K562 (cell line): ENCODE measurements around the gene PLXNA2. TPM values are rescaled to one million over a fixed set of nuclear protein-coding genes. Genes with fewer than 3 reads are reported as not detected.

Experiments used
- ATAC-seq: fragments of 200-7000 bp; cut with Tn5 transposase; 3 replicates; pipeline ENCODE4 v1.9.1; 2020; ENCODE audit warnings: moderate library complexity
- BruUV-seq: library from RNA; stranded (reverse); fragments of 400-500 nt; replicated peaks from 2 replicates; lab custom pipeline; 2021; lab: Mats Ljungman, UMichigan
- CTCF ChIA-PET: fragments of 300-600 bp; formaldehyde crosslinking; extraction: SDS; loops from one replicate; lab custom pipeline; 2021; ENCODE audit warnings: low intra/inter-chr PET ratio; lab: Yijun Ruan, JAX
- POLR2A ChIA-PET: fragments of 300-600, 350-650 bp; sonication (Branson Sonifier 250); formaldehyde crosslinking; extraction: SDS; loops from one replicate; lab custom pipeline; 2021; ENCODE audit warnings: antibody characterized with exemption, inconsistent platforms; lab: Yijun Ruan, JAX
- DNase-seq, 4 experiments: peaks; one replicate each; pipeline versions ENCODE4 v3.0.0 to v3.0.0-alpha.2; 2011 to 2018; ENCODE audit warnings: low spot score in 3 of 4, mixed read lengths in 3 of 4; ENCODE audit errors: extremely low read depth in 1 of 4
- FAIRE-seq: peaks from 2 replicates; lab custom pipeline; 2011; peaks lifted over from hg19 to GRCh38; lab: Jason Lieb, UNC
- H2AFZ ChIP-seq: 2 replicates; pipeline ENCODE4 v1.6.0; 2011; ENCODE audit warnings: low read depth, low read length, control low read depth, inconsistent platforms
- H3K27ac ChIP-seq: fragments of 200-600 bp; 3 replicates; pipeline ENCODE4 v1.8.0; 2011; ENCODE audit warnings: low read depth, mild to moderate bottlenecking, control low read depth, inconsistent platforms, low read length, moderate library complexity, mixed read lengths; ENCODE audit errors: extremely low read depth
- H3K27me3 ChIP-seq, 2 experiments: fragments of 300-600 bp in 1 of 2; 2 replicates in 1 of 2; 3 replicates in 1 of 2; pipeline versions ENCODE4 v1.6.0 to v1.8.0; 2011; ENCODE audit warnings: inconsistent platforms in 2 of 2, low read length in 2 of 2, mild to moderate bottlenecking in 1 of 2, mixed read lengths in 1 of 2, moderate library complexity in 1 of 2; ENCODE audit not compliant: control insufficient read depth in 2 of 2, insufficient read depth in 2 of 2
- H3K36me3 ChIP-seq: fragments of 300-600 bp; 3 replicates; pipeline ENCODE4 v1.8.0; 2011; ENCODE audit warnings: mild to moderate bottlenecking, low read length, inconsistent platforms; ENCODE audit not compliant: control insufficient read depth, insufficient read depth
- H3K4me1 ChIP-seq, 2 experiments: fragments of 200-600 bp in 1 of 2; replicated peaks in 1 of 2; 2 replicates in 1 of 2; 3 replicates in 1 of 2; pipeline versions ENCODE4 v1.5.1 to v1.8.0; 2011; ENCODE audit warnings: inconsistent platforms in 2 of 2, low read length in 2 of 2, mild to moderate bottlenecking in 1 of 2, mixed read lengths in 1 of 2, moderate library complexity in 1 of 2; ENCODE audit not compliant: control insufficient read depth in 2 of 2, insufficient read depth in 2 of 2
- H3K4me2 ChIP-seq: 2 replicates; pipeline ENCODE4 v1.6.1; 2011; ENCODE audit warnings: low read length, control low read depth, inconsistent platforms, mixed read lengths; ENCODE audit not compliant: insufficient read depth
- H3K4me3 ChIP-seq: fragments of 200-600 bp; sonication (generic), shearing (Covaris generic); 2 replicates; pipeline ENCODE4 v1.5.1; 2016; ENCODE audit warnings: control low read depth, inconsistent platforms
- H3K79me2 ChIP-seq: fragments of 200-600 bp; 3 replicates; pipeline ENCODE4 v1.8.0; 2011; ENCODE audit warnings: low read length, inconsistent platforms; ENCODE audit not compliant: control insufficient read depth, insufficient read depth
- H3K9ac ChIP-seq, 2 experiments: 2 replicates each; pipeline versions ENCODE4 v1.6.0 to v1.6.1; 2011; ENCODE audit warnings: low read depth in 2 of 2, low read length in 2 of 2, control low read depth in 1 of 2, inconsistent platforms in 1 of 2, mild to moderate bottlenecking in 1 of 2, mixed read lengths in 1 of 2; ENCODE audit not compliant: insufficient read depth in 1 of 2
- H3K9me1 ChIP-seq: one replicate; pipeline ENCODE4 v1.6.0; 2011; ENCODE audit warnings: inconsistent platforms, mild to moderate bottlenecking, low read length, moderate library complexity; ENCODE audit not compliant: control insufficient read depth, insufficient read depth
- H3K9me3 ChIP-seq: replicated peaks from 2 replicates; pipeline ENCODE4 v1.5.1; 2011; ENCODE audit warnings: low read depth, low read length, inconsistent platforms; ENCODE audit not compliant: control insufficient read depth, insufficient read depth
- H4K20me1 ChIP-seq: replicated peaks from 2 replicates; pipeline ENCODE4 v1.6.1; 2011; ENCODE audit warnings: low read length, inconsistent platforms, mixed read lengths; ENCODE audit not compliant: control insufficient read depth, insufficient read depth
- BRD4 ChIP-seq: fragments of 200-600 bp; sonication (generic); IDR thresholded peaks from 2 replicates; pipeline ENCODE4 v1.6.1; 2017; ENCODE audit warnings: inconsistent platforms
- FOS ChIP-seq: IDR thresholded peaks from 3 replicates; pipeline ENCODE4 v1.6.1; 2011; ENCODE audit not compliant: insufficient read length; ENCODE audit errors: extremely low read depth
- HDAC1 ChIP-seq, 2 experiments: fragments of 450-650 bp; IDR thresholded peaks; 2 replicates each; pipeline ENCODE4 v1.6.1; 2016 to 2017; ENCODE audit warnings: inconsistent platforms in 1 of 2, mild to moderate bottlenecking in 1 of 2, moderate library complexity in 1 of 2
- HMG20A ChIP-seq: fragments of 450-650 bp; formaldehyde crosslinking; conservative IDR thresholded peaks from 2 replicates; pipeline ENCODE4 v1.4.0; 2020; ENCODE audit warnings: mild to moderate bottlenecking, mixed read lengths
- KLF13 ChIP-seq: fragments of 450-650 bp; IDR thresholded peaks from 2 replicates; pipeline ENCODE4 v1.6.1; 2016; ENCODE audit warnings: missing genetic modification characterization, low read depth, mild to moderate bottlenecking, missing compliant biosample characterization, moderate library complexity, borderline replicate concordance
- NR2C1 ChIP-seq, 2 experiments: fragments of 450-650 bp; IDR thresholded peaks; 2 replicates each; pipeline ENCODE4 v1.6.1; 2017; ENCODE audit warnings: mild to moderate bottlenecking in 2 of 2, antibody characterized with exemption in 1 of 2, inconsistent platforms in 1 of 2, missing compliant biosample characterization in 1 of 2, missing genetic modification characterization in 1 of 2
- POLR2AphosphoS5 ChIP-seq: IDR thresholded peaks from 2 replicates; pipeline ENCODE4 v1.6.1; 2011; ENCODE audit warnings: mild to moderate bottlenecking, low read depth, low read length, moderate library complexity; ENCODE audit not compliant: control insufficient read depth, insufficient read depth
- PYGO2 ChIP-seq: fragments of 450-650 bp; IDR thresholded peaks from 2 replicates; pipeline ENCODE4 v1.6.1; 2016; ENCODE audit warnings: mild to moderate bottlenecking, missing genetic modification characterization, moderate library complexity, missing compliant biosample characterization
- ZBTB7A ChIP-seq: IDR thresholded peaks from 2 replicates; pipeline ENCODE4 v1.6.1; 2011; ENCODE audit warnings: low read depth, mild to moderate bottlenecking, low read length, moderate library complexity, borderline replicate concordance; ENCODE audit not compliant: control insufficient read depth
- ZNF436 ChIP-seq: fragments of 250-450, 450-650 bp; sonication (Bioruptor Pico); formaldehyde crosslinking; IDR thresholded peaks from 2 replicates; pipeline ENCODE4 v1.7.0; 2020; ENCODE audit warnings: mild to moderate bottlenecking
- ZNF57 ChIP-seq: fragments of 450-650 bp; formaldehyde crosslinking; IDR thresholded peaks from 2 replicates; pipeline ENCODE4 v1.4.0; 2020; ENCODE audit warnings: mild to moderate bottlenecking, moderate library complexity
- ZNF780A ChIP-seq: fragments of 250-450 bp; sonication (Bioruptor Pico); IDR thresholded peaks from 2 replicates; pipeline ENCODE4 v1.5.0; 2021; ENCODE audit warnings: mild to moderate bottlenecking
- ZSCAN29 ChIP-seq: fragments of 450-650 bp; IDR thresholded peaks from 2 replicates; pipeline ENCODE4 v1.6.1; 2017
- WGBS: fragments of 100-300 bp; shearing (Covaris generic); methylation state at CpG from one replicate; pipeline ENCODE4 v1.1.6; 2016; ENCODE audit warnings: low coverage, mixed read lengths; ENCODE audit not compliant: insufficient coverage; ENCODE audit errors: missing lambda C conversion rate; 5-methylcytosine and 5-hydroxymethylcytosine counted together
- in situ Hi-C: fragments of 300-500 bp; cut with MboI; formaldehyde crosslinking; loops from 4 replicates; pipeline ENCODE4 v1.15.0; 2018; ENCODE audit warnings: inconsistent platforms, mixed read lengths
- intact Hi-C: fragments of 100-400 bp; cut with micrococcal nuclease; formaldehyde crosslinking; loops from 2 replicates; pipeline ENCODE4 v1.14.2; 2022
- polyA plus RNA-seq, 8 experiments: library from polyadenylated mRNA; depleted of rRNA in 4 of 8; stranded (reverse) in 5 of 8; unstranded in 3 of 8; fragments of >200 nt; fragmentation: Nextera tagmentation in 2 of 8; fragmentation: Illumina TruSeq in 1 of 8; extraction: Ambion mirVana in 2 of 8; extraction: Trizol in 1 of 8; gene quantifications; 2 replicates each; pipeline versions ENCODE4 v1.2.1 to v1.2.3, GENCODE V29; 2011 to 2014; ENCODE audit warnings: inconsistent platforms in 1 of 8, missing spikeins in 1 of 8
- total RNA-seq, 7 experiments: library from RNA; depleted of rRNA in 6 of 7; stranded (reverse); fragments of >200 nt in 6 of 7; fragmentation: Illumina TruSeq in 2 of 7; extraction: Trizol in 2 of 7; gene quantifications; 2 replicates each; pipeline versions ENCODE4 v1.2.1 to v1.2.3, GENCODE V29; 2011 to 2021; ENCODE audit warnings: low replicate concordance in 1 of 7
- TF ChIP-seq, protein P1 (sequence below): fragments of 200-800 bp; sonication (Bioruptor generic); IDR thresholded peaks from 2 replicates; pipeline ENCODE4 v1.6.1; 2016; ENCODE audit warnings: missing genetic modification characterization, missing compliant biosample characterization
- TF ChIP-seq, protein P2 (sequence below): fragments of 250-450 bp; sonication (Bioruptor Pico); IDR thresholded peaks from 2 replicates; pipeline ENCODE4 v1.6.1; 2021; ENCODE audit warnings: mild to moderate bottlenecking

The PLXNA2 gene
- total and polyA plus RNA-seq, 9 of the 15 experiments (the other 6 are each of a cell fraction or from before 2014, with no cell fraction given): 0.01 to 1.3 (median 0.32) TPM

DNA sequence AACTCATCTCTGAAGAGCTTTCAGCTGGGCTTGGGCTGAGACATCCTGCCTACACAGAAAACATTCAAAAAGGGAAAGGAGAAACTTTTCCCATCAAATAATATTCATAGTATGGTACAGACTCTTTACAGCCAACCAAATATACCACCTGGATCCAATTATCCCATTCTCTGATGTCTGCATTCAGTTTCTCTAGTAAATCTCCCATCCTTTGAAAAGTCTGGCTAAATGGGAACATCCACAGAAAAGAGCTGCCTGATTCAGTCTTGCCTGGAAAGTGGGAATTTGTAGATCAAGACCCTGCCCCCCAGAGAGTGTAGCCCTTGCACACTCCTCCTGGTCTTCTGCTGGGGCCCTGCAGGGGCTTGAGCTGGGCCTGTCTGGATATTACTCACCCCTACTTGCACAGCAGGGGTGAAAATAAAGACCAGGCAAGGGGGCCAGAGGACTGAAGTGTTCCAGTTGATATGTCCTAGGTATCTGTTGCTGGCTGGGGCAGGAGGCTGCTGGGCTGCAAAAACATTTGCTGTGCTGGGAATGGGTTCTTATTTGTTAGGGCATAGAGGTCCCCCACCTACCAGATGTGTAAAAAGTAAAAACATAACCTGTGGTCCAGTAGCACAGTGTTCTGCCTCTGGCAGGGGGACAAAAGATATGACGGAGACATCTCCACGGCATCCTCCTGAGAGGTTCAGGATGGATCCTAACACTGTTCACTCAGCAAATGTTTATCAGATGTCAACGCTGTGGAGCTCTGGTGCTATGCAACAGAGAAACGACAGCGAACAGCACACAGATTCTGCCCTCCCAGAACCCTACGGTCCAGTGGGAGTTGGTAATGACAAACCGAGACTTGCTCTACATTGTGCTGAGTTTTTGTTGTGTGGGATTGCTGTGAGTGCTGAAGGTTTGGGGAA, 140.3 kb downstream of the PLXNA2 start:
- no peaks in the 10 kb centered on the region; a peak in 1 of 5 replicates for H3K4me1 ChIP-seq
- in situ Hi-C loops: no loop called here
- DNase-seq (no peak), FAIRE-seq (no peak), ATAC-seq (no peak)
- intact Hi-C loops: no loop called here
- 0% methylated on average over 7 of the region's 7 CpGs for WGBS
- no peak overlapping the region for H3K4me3 ChIP-seq
- no peaks in the 10 kb centered on the region for H3K9me3 ChIP-seq
- H3K9me1 ChIP-seq: peaks cover 3% of the 10 kb centered on the region
- no peaks in the 10 kb centered on the region; the same call in none of the 2 replicates for H4K20me1 ChIP-seq
- no peak overlapping the region for H3K27ac ChIP-seq
- no peak overlapping the region for H2AFZ ChIP-seq
- ChIA-PET CTCF (interaction anchor here (0.6 kb wide), 1 partner anchor 137 kb away, joined by 4 read pairs; no protein-coding TSS in a partner anchor), POLR2A (interaction anchor here (0.7 kb wide), 1 partner anchor 95 kb away, joined by 4 read pairs; no protein-coding TSS in a partner anchor)
- H3K9ac ChIP-seq: no peak overlapping the region
- peaks cover 52 to 84% of the 10 kb centered on the region in 2 experiments for H3K27me3 ChIP-seq
- no TSS peak for BruUV-seq
- H3K79me2 ChIP-seq: no peaks in the 10 kb centered on the region
- H3K4me2 ChIP-seq: no peak overlapping the region
- no peaks in the 10 kb centered on the region for H3K36me3 ChIP-seq
- TF ChIP-seq HMG20A (CRISPR knock-in tag) (no peak), FOS (no peak), ZSCAN29 (no peak), BRD4 (no peak), HDAC1 (IDR thresholded peaks at IDR 0.05) (no peak), ZBTB7A (no peak), KLF13 (tag) (no peak), ZNF436 (CRISPR knock-in tag) (no peak), NR2C1 (IDR thresholded peaks at IDR 0.05) (no peak), NR2C1 (tag; IDR thresholded peaks at IDR 0.05) (no peak), ZNF780A (CRISPR knock-in tag) (no peak), ZNF57 (CRISPR knock-in tag) (no peak), POLR2AphosphoS5 (no peak), PYGO2 (tag) (no peak)
- TF ChIP-seq, protein P1, sequence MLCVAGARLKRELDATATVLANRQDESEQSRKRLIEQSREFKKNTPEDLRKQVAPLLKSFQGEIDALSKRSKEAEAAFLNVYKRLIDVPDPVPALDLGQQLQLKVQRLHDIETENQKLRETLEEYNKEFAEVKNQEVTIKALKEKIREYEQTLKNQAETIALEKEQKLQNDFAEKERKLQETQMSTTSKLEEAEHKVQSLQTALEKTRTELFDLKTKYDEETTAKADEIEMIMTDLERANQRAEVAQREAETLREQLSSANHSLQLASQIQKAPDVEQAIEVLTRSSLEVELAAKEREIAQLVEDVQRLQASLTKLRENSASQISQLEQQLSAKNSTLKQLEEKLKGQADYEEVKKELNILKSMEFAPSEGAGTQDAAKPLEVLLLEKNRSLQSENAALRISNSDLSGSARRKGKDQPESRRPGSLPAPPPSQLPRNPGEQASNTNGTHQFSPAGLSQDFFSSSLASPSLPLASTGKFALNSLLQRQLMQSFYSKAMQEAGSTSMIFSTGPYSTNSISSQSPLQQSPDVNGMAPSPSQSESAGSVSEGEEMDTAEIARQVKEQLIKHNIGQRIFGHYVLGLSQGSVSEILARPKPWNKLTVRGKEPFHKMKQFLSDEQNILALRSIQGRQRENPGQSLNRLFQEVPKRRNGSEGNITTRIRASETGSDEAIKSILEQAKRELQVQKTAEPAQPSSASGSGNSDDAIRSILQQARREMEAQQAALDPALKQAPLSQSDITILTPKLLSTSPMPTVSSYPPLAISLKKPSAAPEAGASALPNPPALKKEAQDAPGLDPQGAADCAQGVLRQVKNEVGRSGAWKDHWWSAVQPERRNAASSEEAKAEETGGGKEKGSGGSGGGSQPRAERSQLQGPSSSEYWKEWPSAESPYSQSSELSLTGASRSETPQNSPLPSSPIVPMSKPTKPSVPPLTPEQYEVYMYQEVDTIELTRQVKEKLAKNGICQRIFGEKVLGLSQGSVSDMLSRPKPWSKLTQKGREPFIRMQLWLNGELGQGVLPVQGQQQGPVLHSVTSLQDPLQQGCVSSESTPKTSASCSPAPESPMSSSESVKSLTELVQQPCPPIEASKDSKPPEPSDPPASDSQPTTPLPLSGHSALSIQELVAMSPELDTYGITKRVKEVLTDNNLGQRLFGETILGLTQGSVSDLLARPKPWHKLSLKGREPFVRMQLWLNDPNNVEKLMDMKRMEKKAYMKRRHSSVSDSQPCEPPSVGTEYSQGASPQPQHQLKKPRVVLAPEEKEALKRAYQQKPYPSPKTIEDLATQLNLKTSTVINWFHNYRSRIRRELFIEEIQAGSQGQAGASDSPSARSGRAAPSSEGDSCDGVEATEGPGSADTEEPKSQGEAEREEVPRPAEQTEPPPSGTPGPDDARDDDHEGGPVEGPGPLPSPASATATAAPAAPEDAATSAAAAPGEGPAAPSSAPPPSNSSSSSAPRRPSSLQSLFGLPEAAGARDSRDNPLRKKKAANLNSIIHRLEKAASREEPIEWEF: no peak
- TF ChIP-seq, protein P2, sequence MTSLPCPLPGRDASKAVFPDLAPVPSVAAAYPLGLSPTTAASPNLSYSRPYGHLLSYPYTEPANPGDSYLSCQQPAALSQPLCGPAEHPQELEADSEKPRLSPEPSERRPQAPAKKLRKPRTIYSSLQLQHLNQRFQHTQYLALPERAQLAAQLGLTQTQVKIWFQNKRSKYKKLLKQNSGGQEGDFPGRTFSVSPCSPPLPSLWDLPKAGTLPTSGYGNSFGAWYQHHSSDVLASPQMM: no peak
